ENCODE results near the gene APPBP2.
"Not testable (repeated sequence)": the region's sequence is repeated elsewhere in the genome, so short reads cannot be mapped to it uniquely, and the experiment has no call there.

The APPBP2 gene

GRCh38 chr17:60525685-60526514 is at the start of gene APPBP2:
APPBP2 (minus strand) TSS chr17:60526242; CDS start chr17:60525931, 311 bp downstream.
- peak; percentile 68 to 72 for DNase-seq

GRCh38 chr17:60573236-60574051 is 47.4 kb upstream of the APPBP2 start:
- DNase-seq, result no peak

- no peak for DNase-seq
Observed at GRCh38 chr17:60565233-60565632, 39.2 kb upstream of the APPBP2 start.

- no peak for DNase-seq
Observed at GRCh38 chr17:60563743-60564142, 37.7 kb upstream of the APPBP2 start.

GRCh38 chr17:60562421-60562820 is 36.4 kb upstream of the APPBP2 start:
- no peak for DNase-seq

GRCh38 chr17:60560860-60561257 is 34.8 kb upstream of the APPBP2 start:
- no peak for DNase-seq

- DNase-seq, result no peak
Observed at GRCh38 chr17:60559995-60560859, 34.2 kb upstream of the APPBP2 start.

- DNase-seq, result no peak
Observed at GRCh38 chr17:60559659-60559994, 33.6 kb upstream of the APPBP2 start.

GRCh38 chr17:60557805-60558204 is 31.8 kb upstream of the APPBP2 start:
- peak in 1 of 2 donors; percentile 11 for DNase-seq

GRCh38 chr17:60555786-60556185 is 29.7 kb upstream of the APPBP2 start:
- DNase-seq, result no peak

- DNase-seq, result no peak
Observed at GRCh38 chr17:60554377-60554788, 28.3 kb upstream of the APPBP2 start.

- DNase-seq, result not testable (repeated sequence)
Observed at GRCh38 chr17:60552255-60552654, 26.2 kb upstream of the APPBP2 start.

- no peak for DNase-seq
Observed at GRCh38 chr17:60548990-60549389, 22.9 kb upstream of the APPBP2 start.

- DNase-seq, result no peak
Observed at GRCh38 chr17:60545465-60546191, 19.6 kb upstream of the APPBP2 start.

GRCh38 chr17:60542071-60542470 is 16.0 kb upstream of the APPBP2 start:
- no peak for DNase-seq

GRCh38 chr17:60540460-60540859 is 14.4 kb upstream of the APPBP2 start:
- no peak for DNase-seq

- DNase-seq, result no peak
Observed at GRCh38 chr17:60539807-60540206, 13.8 kb upstream of the APPBP2 start.

GRCh38 chr17:60538726-60539125 is 12.7 kb upstream of the APPBP2 start:
- DNase-seq, result no peak

GRCh38 chr17:60535382-60536279 is 9.6 kb upstream of the APPBP2 start:
- no peak for DNase-seq

- no peak for DNase-seq
Observed at GRCh38 chr17:60534613-60535157, 8.6 kb upstream of the APPBP2 start.

- no peak for DNase-seq
Observed at GRCh38 chr17:60534010-60534555, 8.0 kb upstream of the APPBP2 start.
